GM21576 (cell line): ENCODE data around the gene TEX53.

Experiments used
- ATAC-seq: cut with Tn5 transposase; IDR thresholded peaks from one replicate; pipeline ENCODE4 v1.9.1; 2021; ENCODE audit warnings: mild to moderate bottlenecking, moderate library complexity; ENCODE audit not compliant: unreplicated experiment

TEX53 gene

GRCh38 chr9:114657705-114658104 lies at the start of gene TEX53:
TSS of gene TEX53 (minus strand) at chr9:114657805. CDS start at chr9:114657774, 31 bp downstream.
- no peak for ATAC-seq

GRCh38 chr9:114706711-114707110 lies 49.1 kb upstream of the TEX53 start:
- ATAC-seq = no peak

- no peak for ATAC-seq
Measured at GRCh38 chr9:114701988-114702387, 44.4 kb upstream of the TEX53 start.

- peak; percentile 27 for ATAC-seq
Measured at GRCh38 chr9:114697951-114698351, 40.3 kb upstream of the TEX53 start.

- ATAC-seq = peak; percentile 71
Measured at GRCh38 chr9:114696814-114697544, 39.4 kb upstream of the TEX53 start.

GRCh38 chr9:114695948-114696347 lies 38.3 kb upstream of the TEX53 start:
- no peak for ATAC-seq

DNA sequence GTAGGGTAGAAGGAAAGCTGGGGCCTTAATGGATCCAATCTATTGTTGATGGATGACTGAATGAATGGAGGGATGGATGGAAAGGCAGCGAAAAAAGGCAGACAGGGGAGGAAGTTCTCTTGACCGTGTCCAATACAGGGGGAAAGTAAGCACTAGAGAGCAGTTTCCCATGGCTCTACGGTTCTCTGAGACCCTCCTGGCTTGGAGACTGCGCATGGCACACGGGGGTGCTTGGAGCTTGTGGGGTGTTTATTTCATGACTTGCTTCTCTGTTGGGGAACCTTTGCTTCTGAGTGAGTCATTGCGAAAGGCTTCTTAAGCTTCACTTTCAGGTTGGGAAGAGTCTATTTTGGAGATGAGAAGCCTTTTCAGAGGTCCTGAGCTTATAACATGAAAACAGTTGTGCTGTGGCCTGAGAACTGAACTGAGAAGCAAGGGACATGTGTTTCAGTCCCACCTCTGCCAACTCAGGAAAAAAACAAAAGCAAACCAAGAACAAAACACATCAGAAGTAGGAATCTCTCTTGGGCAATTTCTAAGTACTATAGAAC lies 37.2 kb upstream of the TEX53 start:
- ATAC-seq = no peak

DNA sequence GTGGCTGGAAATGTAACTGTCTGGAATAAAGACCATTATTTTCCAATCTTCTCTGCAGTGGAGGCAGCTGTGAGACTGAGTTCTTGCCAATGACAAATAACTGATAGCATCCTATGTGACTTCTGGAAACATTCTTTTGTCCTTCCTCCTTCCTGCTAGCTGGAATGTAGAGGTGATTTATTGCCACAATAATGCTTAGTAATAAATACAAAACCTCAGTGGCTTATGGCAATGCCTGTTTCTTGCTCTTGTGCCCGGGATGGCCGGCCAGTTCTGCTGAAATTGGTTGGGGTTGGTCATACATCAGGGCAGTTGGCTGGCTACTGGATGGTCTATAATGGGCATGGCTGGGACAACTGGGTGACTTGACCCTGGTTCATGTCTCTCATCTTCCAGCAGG lies 36.5 kb upstream of the TEX53 start:
- ATAC-seq = no peak

- ATAC-seq = no peak
Measured at GRCh38 chr9:114693248-114693855, 35.7 kb upstream of the TEX53 start.

DNA sequence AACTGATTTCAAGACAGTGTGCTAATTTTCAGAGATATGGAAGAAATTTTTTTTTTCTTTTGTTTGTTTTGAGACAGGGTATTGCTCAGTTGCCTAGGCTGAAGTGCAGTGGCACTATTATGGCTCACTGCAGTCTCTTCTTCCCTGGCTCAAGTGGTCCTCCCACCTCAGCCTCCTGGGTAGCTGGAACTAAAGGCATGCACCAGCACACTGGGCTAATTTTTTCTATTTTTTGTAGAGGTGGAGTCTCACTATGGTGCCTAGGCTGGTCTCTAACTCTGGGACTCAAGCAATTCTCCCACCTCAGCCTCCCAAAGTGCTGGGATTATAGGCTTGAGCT lies 34.3 kb upstream of the TEX53 start:
- no peak for ATAC-seq

- ATAC-seq = peak; percentile 44
Measured at GRCh38 chr9:114691046-114691955, 33.7 kb upstream of the TEX53 start.

DNA sequence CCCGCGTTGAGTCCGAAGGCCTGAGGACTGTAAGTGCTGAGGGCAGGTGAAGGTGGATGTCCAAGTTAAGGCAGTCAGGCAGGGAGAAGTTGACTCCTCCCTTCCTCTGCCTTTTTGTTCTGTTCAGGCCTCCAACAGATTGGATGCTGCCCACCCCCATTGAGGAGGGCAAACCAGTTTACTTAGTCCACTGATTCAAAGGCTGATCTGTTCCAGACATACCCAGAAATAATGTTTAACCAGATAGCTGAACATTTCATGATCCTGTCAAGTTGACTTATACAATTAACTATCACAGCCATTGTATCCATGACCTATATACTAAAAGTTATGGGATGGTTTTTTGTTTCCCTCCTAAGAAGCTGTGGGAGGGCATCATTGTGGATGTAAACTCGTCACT lies 32.7 kb upstream of the TEX53 start:
- ATAC-seq = no peak

- no peak for ATAC-seq
Measured at GRCh38 chr9:114689813-114690212, 32.2 kb upstream of the TEX53 start.

DNA sequence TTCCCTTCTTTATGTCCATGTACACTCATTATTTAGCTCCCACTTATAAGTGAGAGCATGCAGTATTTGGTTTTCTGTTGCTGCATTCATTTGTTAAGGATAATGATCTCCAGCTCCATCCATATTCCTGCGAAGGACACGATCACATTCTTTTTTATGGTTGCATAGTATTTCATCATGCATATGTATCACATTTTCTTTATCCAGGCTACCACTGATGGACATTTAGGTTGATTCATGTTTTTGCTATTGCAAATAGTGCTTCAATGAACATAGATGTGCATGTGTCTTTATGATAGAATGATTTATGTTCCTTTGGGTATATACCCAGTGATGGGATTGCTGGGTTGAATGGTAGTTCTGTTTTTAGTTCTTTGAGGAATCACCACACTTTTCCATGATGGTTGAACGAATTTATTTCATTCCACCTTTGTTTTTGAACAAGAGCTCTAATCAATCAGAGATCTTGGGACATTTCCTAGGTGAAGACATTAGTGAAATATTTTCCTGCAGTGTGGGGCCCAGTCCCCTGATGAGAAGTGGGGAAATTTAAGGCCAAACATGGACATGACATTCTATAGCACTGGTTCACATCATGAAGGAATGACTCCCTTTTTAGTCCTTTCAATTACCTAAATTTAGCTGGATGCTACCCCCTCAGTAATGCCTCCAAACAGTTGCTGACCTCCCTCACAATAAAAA lies 31.5 kb upstream of the TEX53 start:
- ATAC-seq = no peak

DNA sequence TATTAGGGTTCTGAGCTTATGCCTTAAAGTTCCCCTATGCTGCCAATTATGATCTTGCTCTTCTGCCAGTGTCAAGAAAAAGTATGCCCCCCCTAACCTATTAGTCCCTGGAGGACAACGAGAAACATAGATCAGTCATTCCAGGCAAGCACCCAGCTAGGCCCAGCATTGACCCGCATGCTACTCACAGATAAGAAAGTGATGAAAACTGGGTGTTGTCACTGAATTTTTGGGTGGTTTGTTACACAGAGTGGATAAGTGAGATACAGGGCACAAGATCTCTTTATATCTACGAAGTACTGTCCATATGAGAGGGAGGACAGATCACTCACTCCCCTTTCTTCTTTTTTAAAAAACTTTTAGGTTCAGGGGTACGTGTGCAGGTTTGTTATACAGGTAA lies 30.8 kb upstream of the TEX53 start:
- ATAC-seq = no peak

DNA sequence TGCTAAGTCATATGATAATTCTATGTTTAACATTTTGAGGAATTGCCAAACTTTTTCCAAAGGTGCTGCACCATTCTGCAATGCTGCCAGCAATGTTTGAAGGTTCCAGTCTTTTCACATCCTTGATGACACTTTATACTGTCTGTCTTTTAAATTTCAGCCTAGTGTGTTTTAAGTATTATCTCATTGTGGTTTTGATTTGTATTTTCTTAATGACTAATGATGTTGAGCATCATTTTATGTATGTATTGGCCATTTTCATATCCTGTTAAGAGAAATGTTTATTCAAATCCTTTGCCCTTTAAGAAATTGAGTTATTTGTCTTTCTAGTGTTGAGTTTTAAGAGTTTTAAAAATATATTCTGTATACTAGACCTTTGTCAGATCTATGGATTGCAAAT lies 29.4 kb upstream of the TEX53 start:
- no peak for ATAC-seq

DNA sequence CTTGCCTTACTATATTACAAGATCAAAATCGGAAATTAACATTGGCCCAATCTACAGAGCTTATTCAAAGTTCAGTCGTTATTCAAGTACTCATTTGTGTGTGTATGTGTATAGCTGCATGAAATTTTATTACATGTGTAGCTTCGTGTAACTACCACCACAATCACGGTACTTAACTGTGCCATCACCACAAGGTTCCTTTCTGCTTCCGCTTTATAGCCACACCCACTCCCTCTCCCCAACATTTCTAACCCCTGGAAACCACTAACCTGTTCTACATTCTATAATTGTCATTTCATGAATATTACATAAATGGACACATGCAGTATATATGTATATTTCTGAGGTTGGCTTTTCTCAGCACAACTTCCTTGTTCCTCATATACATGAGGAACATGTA lies 28.3 kb upstream of the TEX53 start:
- no peak for ATAC-seq

- ATAC-seq = no peak
Measured at GRCh38 chr9:114684036-114684435, 26.4 kb upstream of the TEX53 start.

DNA sequence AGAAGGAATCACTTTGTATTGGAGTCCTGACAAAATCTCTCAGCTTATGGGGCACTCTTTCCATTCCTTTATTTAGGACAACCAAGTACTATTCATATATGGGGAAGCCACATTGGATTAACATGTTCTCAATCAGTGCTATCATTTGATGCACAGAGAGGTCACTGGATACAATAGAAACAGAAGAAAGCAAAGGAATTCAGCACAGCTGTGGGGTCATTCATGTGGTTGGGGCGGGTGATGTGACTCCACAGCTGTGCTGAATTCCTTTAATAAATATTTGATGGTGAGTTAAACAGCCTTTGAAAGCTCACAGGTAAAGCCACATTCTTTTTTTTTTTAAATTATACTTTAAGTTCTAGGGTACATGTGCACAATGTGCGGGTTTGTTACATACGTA lies 25.2 kb upstream of the TEX53 start:
- no peak for ATAC-seq

GRCh38 chr9:114681594-114682332 lies 24.2 kb upstream of the TEX53 start, which contains the start of gene TEX48:
TSS of gene TEX48 (minus strand) at chr9:114682192. CDS start at chr9:114671723, 10,469 bp downstream.
- peak; percentile 53 for ATAC-seq
